GM20000 (cell line): ENCODE results near the gene PLPP4.

Source experiments
- DNase-seq: peaks from one replicate; pipeline ENCODE4 v3.0.0; 2012; ENCODE audit warnings: low spot score
- CTCF ChIP-seq: IDR thresholded peaks from 2 replicates; pipeline ENCODE4 v1.5.1; 2012; ENCODE audit warnings: mild to moderate bottlenecking, control low read depth; ENCODE audit errors: extremely low read depth, missing control alignments

The PLPP4 gene

DNA sequence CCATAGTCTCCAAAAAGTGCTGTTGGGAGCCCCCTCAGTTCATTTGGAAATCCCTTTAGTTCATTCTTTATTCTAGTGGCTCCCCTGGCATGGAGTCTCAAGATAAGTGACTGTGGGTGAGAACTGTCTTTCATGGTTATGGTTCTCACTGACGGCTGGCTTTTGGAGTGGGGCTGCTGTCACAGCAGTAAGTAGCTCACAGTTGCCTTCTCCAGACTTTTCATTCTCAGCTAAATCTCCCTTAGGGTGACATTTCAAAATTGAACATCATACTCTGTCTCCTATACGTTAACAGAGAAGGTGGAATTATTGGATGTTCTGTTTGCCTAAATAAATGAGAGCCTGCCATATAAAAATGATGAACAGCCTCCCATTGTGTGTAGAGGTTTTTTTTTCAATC is 58.7 kb downstream of the PLPP4 start:
- no peak for TF ChIP-seq CTCF
- no peak for DNase-seq

DNA sequence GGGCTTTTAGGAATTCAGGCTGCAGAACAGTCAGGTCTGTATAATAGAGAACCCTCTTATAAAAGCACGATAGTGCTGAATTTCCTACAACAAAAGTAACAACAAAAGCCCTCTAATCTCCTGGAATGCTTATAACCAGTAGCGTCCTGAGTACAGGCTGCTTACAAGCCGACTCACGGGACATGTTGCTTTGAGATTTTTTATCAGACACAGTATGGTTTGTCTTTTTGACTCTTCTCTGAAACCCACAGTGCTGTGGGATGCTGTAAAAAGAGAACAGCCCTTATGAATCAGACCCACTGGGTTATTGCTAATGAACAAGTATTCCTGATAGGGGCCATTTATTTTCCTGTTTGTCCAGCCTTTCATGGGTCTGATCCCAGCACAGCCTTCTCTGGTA is 59.4 kb downstream of the PLPP4 start:
- DNase-seq = no peak
- TF ChIP-seq CTCF = no peak

GRCh38 chr10:120517196-120517595 is 60.2 kb downstream of the PLPP4 start:
- no peak for DNase-seq
- no peak for TF ChIP-seq CTCF

DNA sequence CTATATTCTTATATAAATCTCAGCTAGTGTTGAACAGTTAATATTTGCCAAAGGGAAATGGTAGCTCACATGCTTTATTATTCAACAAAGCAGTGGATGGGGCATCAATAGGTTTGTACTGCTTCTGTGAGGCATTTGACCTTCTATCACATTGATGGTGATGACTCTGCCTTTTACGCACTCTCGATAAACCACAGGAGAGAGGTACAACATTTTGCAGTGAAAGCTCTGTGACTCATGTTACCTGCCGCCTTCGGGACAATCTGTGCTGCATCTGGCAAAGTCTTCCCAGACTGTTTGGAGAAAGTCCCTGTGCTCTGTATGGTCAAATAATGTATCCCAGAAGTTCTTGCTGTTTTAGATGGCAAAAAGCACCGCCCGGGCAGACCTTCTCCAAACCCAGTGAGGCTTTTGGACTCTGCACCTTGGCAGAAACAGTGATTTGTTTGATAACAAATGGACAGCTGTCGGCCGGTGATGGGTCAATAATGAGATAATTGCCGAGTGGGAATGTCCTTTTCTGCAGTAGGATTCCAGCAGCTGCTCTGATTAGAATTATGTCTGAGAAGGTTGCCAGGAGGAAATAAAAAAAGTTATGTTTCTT is 61.0 kb downstream of the PLPP4 start:
- DNase-seq = no peak
- TF ChIP-seq CTCF = no peak

DNA sequence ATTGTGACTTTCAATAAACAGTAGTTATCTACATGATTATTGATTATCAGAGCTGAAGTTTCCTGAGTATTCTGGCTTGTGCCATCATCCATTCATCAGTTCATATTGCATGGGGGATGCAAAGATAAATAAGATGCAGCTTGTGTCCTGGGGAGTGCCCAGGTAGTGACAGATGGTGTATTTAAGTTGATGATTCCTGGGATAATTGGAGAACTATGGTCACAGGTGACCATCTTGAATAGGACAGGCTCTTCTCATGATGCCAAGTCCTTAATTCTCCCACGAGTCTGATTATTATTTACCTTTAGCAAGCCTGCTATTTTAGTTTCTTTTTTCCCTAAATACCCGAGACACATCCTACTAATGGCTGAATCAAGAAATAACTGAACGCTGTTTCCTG is 64.9 kb downstream of the PLPP4 start:
- no peak for DNase-seq
- TF ChIP-seq CTCF = no peak

GRCh38 chr10:120527691-120528090 is 70.7 kb downstream of the PLPP4 start:
- no peak for TF ChIP-seq CTCF
- DNase-seq = no peak

GRCh38 chr10:120530699-120531098 is 73.7 kb downstream of the PLPP4 start:
- TF ChIP-seq CTCF = no peak
- no peak for DNase-seq
